ENCODE measurements around the gene ZNF280A.

The ZNF280A gene

DNA sequence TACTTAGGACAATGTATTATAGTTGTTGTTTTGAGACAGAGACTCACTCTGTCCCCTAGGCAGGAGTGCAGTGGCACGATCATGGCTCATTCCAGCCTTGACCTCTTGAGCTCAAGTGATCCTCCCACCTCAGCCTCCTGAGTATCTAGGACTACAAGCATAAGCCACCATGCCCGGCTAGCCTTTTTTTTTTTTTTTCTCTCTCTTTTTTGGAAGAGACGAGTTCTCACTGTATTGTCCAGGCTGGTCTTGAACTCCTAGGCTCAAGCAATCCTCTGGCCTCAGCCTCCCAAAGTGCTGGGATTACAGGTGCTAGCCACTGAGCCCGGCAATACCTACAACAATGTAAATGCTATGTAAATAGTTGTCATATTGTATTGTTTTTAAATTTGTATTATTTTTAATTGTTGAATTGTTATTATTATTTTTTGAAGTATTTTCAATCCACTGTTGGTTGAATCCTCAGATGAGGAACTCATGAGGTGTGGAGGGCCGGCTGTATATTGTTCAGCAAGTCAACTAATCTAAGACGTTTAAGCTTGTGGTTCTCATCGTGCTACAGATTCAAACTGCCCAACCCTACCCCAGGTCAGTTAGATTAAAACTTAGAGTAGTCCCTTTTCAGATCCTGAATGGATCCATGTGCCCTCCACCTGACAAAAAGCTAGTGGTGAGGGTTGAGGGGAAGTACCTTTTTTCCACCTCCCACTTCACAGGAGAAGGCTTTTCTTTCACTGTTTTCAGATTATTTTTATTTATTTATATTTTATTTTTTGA, 11.9 kb upstream of the ZNF280A start:
- H3K9me3 ChIP-seq, result no peaks in the 10 kb centered on the region
- no peaks in the 10 kb centered on the region for H3K27me3 ChIP-seq
- no peak for TF ChIP-seq Cebpa-rat (IDR thresholded peaks at IDR 0.05)
- H3K4me1 ChIP-seq, result no peaks in the 10 kb centered on the region
- no peak overlapping the region for H3K9ac ChIP-seq
- no peak overlapping the region for H3K27ac ChIP-seq
- H4K20me1 ChIP-seq, result no peaks in the 10 kb centered on the region
- no peaks in the 10 kb centered on the region for H3K36me3 ChIP-seq
- H3K4me3 ChIP-seq, result no peak overlapping the region
- no peak overlapping the region for H3K4me2 ChIP-seq

- H3K4me2 ChIP-seq, result no peak overlapping the region
- TF ChIP-seq Cebpa-rat (IDR thresholded peaks at IDR 0.05), result no peak
- no peaks in the 10 kb centered on the region for H3K27me3 ChIP-seq
- peaks cover 4% of the 10 kb centered on the region; the same call in 1 of the 2 replicates for H3K4me1 ChIP-seq
- no peak overlapping the region for H3K9ac ChIP-seq
- no peaks in the 10 kb centered on the region for H3K36me3 ChIP-seq
- no peaks in the 10 kb centered on the region for H4K20me1 ChIP-seq
- no peak overlapping the region for H3K4me3 ChIP-seq
- H3K9me3 ChIP-seq, result no peaks in the 10 kb centered on the region
- no peak overlapping the region for H3K27ac ChIP-seq
Observed at GRCh38 chr22:22528780-22529179, 8.7 kb upstream of the ZNF280A start.

- Histone ChIP-seq H3K9me3 (no peaks in the 10 kb centered on the region), H3K27ac (no peak overlapping the region), H3K4me1 (peaks cover 4% of the 10 kb centered on the region; the same call in 1 of the 2 replicates), H3K4me3 (no peak overlapping the region), H3K9ac (no peak overlapping the region), H4K20me1 (no peaks in the 10 kb centered on the region), H3K36me3 (no peaks in the 10 kb centered on the region), H3K27me3 (no peaks in the 10 kb centered on the region), H3K4me2 (no peak overlapping the region)
- no peak for TF ChIP-seq Cebpa-rat (IDR thresholded peaks at IDR 0.05)
Observed at GRCh38 chr22:22527312-22527711, 7.2 kb upstream of the ZNF280A start.

DNA sequence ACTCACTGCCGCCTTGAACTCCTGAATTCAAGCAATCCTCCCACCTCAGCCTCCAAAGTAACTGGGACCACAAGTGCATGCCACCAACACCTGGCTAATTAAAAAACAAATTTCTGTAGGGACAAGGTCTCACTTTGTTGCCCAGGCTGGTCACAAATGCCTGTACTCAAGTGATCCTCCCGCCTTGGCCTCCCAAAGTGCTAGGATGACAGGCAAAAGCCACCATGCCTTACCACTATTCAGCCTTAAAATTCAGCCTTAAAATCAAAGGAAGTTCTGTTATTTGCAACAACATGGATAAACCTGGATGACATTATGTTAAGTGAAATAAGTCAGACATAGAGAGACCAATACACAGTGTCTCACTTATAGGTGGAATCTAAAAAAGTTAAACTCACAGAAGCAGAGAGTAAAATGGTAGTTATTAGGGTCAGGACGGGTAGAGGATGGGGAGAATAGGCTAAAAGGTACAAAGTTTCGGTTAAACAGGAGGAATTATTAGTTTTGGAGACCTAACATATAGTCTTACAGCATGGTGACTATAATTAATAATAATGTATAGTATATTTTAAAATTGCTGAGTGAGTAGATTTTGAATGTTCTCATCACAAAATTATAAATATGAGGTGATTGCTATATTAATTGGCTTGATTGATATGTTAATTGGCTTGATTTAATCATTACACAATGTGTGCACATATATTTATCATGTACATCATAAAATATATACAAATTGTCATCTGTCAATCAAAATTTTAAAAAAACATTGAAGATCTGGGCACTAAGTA, 6.2 kb upstream of the ZNF280A start:
- H3K27me3 ChIP-seq, result no peaks in the 10 kb centered on the region
- H3K4me3 ChIP-seq, result no peak overlapping the region
- no peaks in the 10 kb centered on the region for H3K36me3 ChIP-seq
- H3K9ac ChIP-seq, result no peak overlapping the region
- H3K4me2 ChIP-seq, result no peak overlapping the region
- peaks cover 4% of the 10 kb centered on the region; the same call in 1 of the 2 replicates for H3K4me1 ChIP-seq
- H4K20me1 ChIP-seq, result no peaks in the 10 kb centered on the region
- no peak for TF ChIP-seq Cebpa-rat (IDR thresholded peaks at IDR 0.05)
- H3K9me3 ChIP-seq, result no peaks in the 10 kb centered on the region
- no peak overlapping the region for H3K27ac ChIP-seq

DNA sequence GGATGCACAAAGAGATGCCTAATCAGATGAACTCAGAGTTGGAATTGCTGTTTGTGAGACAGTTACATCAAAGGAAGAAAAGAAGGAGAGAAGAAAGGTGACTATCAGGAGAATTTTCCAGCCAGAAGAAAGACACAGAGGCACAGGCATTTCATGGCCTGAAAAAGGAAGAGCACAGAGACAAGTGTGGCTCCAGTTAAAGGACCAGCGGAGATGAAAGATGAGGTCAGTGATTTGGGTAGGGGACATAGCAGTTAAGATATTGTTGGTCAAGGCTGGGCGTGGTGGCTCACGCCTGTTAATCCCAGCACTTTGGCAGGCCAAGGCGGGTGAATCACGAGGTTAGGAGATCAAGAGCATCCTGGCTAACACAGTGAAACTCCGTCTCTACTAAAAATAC, 3.4 kb upstream of the ZNF280A start:
- H3K4me1 ChIP-seq, result peaks cover 11% of the 10 kb centered on the region
- H3K9me3 ChIP-seq, result no peaks in the 10 kb centered on the region
- H3K27me3 ChIP-seq, result no peaks in the 10 kb centered on the region
- no peak overlapping the region for H3K4me3 ChIP-seq
- no peak overlapping the region for H3K27ac ChIP-seq
- H3K36me3 ChIP-seq, result no peaks in the 10 kb centered on the region
- H4K20me1 ChIP-seq, result no peaks in the 10 kb centered on the region
- no peak overlapping the region for H3K4me2 ChIP-seq
- TF ChIP-seq Cebpa-rat (IDR thresholded peaks at IDR 0.05), result no peak
- no peak overlapping the region for H3K9ac ChIP-seq

- Histone ChIP-seq H3K4me2 (no peak overlapping the region), H3K27me3 (no peaks in the 10 kb centered on the region), H3K4me1 (peaks cover 11% of the 10 kb centered on the region), H3K9ac (no peak overlapping the region), H3K36me3 (no peaks in the 10 kb centered on the region), H3K9me3 (no peaks in the 10 kb centered on the region), H4K20me1 (no peaks in the 10 kb centered on the region), H3K4me3 (no peak overlapping the region), H3K27ac (no peak overlapping the region)
- TF ChIP-seq Cebpa-rat (IDR thresholded peaks at IDR 0.05), result no peak
Observed at GRCh38 chr22:22521631-22522030, 1.6 kb upstream of the ZNF280A start.

- H3K9ac ChIP-seq, result no peak overlapping the region
- H3K4me1 ChIP-seq, result peaks cover 11% of the 10 kb centered on the region
Observed at GRCh38 chr22:22520667-22521602, 865 bp upstream of the ZNF280A start.

DNA sequence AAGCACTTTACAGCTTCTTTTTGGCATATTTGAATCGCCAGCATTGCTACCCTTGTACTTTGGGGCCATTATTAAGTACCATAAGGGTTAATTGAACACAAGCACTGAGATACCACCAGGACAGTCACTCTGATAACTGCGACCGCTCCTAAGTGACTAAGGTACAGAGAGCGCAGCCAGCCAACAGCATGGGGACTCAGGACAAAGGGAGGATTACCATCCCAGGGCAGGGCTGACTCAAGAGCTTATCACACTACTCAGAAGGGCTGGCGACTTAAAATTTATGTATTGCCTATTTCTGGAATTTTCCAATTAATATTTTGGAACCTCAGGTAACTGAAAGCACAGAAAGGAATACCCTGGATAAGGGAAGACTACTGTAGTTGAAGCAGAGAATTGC, 479 bp downstream of the ZNF280A start:
- no peaks in the 10 kb centered on the region for H3K9me3 ChIP-seq
- H3K9ac ChIP-seq, result no peak overlapping the region
- no peaks in the 10 kb centered on the region for H3K36me3 ChIP-seq
- H4K20me1 ChIP-seq, result no peaks in the 10 kb centered on the region
- peaks cover 11% of the 10 kb centered on the region for H3K4me1 ChIP-seq
- H3K27ac ChIP-seq, result no peak overlapping the region
- no peak for TF ChIP-seq Cebpa-rat (IDR thresholded peaks at IDR 0.05)
- H3K4me3 ChIP-seq, result no peak overlapping the region
- no peak overlapping the region for H3K4me2 ChIP-seq
- H3K27me3 ChIP-seq, result no peaks in the 10 kb centered on the region

More at GRCh38 chr22:22520667-22521602, 865 bp upstream of the ZNF280A start:
- Histone ChIP-seq H3K4me3 (no peak overlapping the region), H3K36me3 (no peaks in the 10 kb centered on the region), H3K9me3 (no peaks in the 10 kb centered on the region), H3K27ac (no peak overlapping the region), H3K4me2 (peak overlapping the region; percentile 9; the same call in 1 of the 2 replicates), H4K20me1 (no peaks in the 10 kb centered on the region), H3K27me3 (no peaks in the 10 kb centered on the region)
- TF ChIP-seq Cebpa-rat (IDR thresholded peaks at IDR 0.05), result no peak

DNA sequence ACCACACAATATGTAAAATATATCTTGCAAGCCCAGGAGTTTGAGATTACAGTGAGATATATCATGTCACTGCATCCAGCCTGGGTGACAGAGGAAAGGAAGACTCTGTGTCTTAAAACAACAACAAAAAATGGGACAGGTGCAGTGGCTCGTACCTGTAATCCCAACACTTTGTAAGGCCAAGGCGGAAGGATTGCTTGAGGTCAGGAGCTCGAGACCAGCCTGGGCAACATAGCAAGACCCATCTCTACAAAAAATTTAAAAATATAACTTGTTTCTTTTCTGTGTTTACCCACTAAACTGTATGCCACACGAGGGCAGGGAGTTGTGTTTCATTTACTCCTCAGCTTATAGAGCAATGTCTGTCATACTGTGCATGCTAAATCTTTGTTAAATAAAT, 3.1 kb downstream of the ZNF280A start:
- Histone ChIP-seq H3K27ac (no peak overlapping the region), H3K27me3 (no peaks in the 10 kb centered on the region), H3K9ac (no peak overlapping the region), H4K20me1 (no peaks in the 10 kb centered on the region), H3K4me2 (no peak overlapping the region), H3K4me3 (no peak overlapping the region), H3K9me3 (no peaks in the 10 kb centered on the region), H3K4me1 (peaks cover 7% of the 10 kb centered on the region), H3K36me3 (no peaks in the 10 kb centered on the region)
- no peak for TF ChIP-seq Cebpa-rat (IDR thresholded peaks at IDR 0.05)
